ENCODE results near the gene PCP4L1.
"Not testable (repeated sequence)": the region's sequence is repeated elsewhere in the genome, so short reads cannot be mapped to it uniquely, and the experiment has no call there.

GRCh38 chr1:161255302-161255701, 3.2 kb upstream of the PCP4L1 start:
- TF ChIP-seq, protein P1, sequence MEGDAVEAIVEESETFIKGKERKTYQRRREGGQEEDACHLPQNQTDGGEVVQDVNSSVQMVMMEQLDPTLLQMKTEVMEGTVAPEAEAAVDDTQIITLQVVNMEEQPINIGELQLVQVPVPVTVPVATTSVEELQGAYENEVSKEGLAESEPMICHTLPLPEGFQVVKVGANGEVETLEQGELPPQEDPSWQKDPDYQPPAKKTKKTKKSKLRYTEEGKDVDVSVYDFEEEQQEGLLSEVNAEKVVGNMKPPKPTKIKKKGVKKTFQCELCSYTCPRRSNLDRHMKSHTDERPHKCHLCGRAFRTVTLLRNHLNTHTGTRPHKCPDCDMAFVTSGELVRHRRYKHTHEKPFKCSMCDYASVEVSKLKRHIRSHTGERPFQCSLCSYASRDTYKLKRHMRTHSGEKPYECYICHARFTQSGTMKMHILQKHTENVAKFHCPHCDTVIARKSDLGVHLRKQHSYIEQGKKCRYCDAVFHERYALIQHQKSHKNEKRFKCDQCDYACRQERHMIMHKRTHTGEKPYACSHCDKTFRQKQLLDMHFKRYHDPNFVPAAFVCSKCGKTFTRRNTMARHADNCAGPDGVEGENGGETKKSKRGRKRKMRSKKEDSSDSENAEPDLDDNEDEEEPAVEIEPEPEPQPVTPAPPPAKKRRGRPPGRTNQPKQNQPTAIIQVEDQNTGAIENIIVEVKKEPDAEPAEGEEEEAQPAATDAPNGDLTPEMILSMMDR (IDR thresholded peaks at IDR 0.05; ENCODE audit: insufficient read depth, low read length) = not testable (repeated sequence)
- not testable (repeated sequence) for TF ChIP-seq GABPA (IDR thresholded peaks at IDR 0.05; ENCODE audit: low read depth)

Measured in HL-60 (cell line).